SK-N-SH (cell line): ENCODE data around the gene CD2AP. TPM values are rescaled to one million over a fixed set of nuclear protein-coding genes. Genes with fewer than 3 reads are reported as not detected.

Experiments
- CTCF ChIA-PET: fragments of 300-600, 350-600 bp; formaldehyde crosslinking; extraction: SDS; loops from one replicate; lab custom pipeline; 2021; lab: Yijun Ruan, JAX
- POLR2A ChIA-PET: fragments of 350-600 bp; sonication (Branson Sonifier 250); formaldehyde crosslinking; extraction: SDS; loops from one replicate; lab custom pipeline; 2020; ENCODE audit warnings: antibody characterized with exemption, inconsistent platforms; lab: Yijun Ruan, JAX
- DNase-seq: peaks from one replicate; pipeline ENCODE4 v3.0.0; 2012
- H2AFZ ChIP-seq: fragments of 200-600 bp; sonication (generic); 2 replicates; pipeline ENCODE4 v1.8.1; 2016; ENCODE audit warnings: antibody characterized with exemption, mild to moderate bottlenecking, low read depth
- H3F3A ChIP-seq: fragments of 200-600 bp; sonication (generic); replicated peaks from 2 replicates; pipeline ENCODE3; 2016; ENCODE audit warnings: antibody characterized with exemption, mild to moderate bottlenecking; ENCODE audit not compliant: insufficient read depth
- H3K27ac ChIP-seq, 2 experiments: fragments of 200-500 bp in 1 of 2; fragments of 200-600 bp in 1 of 2; sonication (Bioruptor generic) in 1 of 2; sonication (generic), shearing (Covaris generic) in 1 of 2; 2 replicates each; pipeline versions ENCODE4 v1.5.1 to v1.6.1; 2014 to 2016; ENCODE audit warnings: low read depth in 2 of 2, inconsistent platforms in 1 of 2, low read length in 1 of 2, mild to moderate bottlenecking in 1 of 2, mixed read lengths in 1 of 2
- H3K27me3 ChIP-seq: fragments of 200-600 bp; sonication (generic), shearing (Covaris generic); 2 replicates; pipeline ENCODE4 v1.6.1; 2016; ENCODE audit warnings: mixed run types; ENCODE audit not compliant: insufficient read depth
- H3K36me3 ChIP-seq, 2 experiments: fragments of 200-500 bp in 1 of 2; fragments of 200-600 bp in 1 of 2; sonication (Bioruptor generic) in 1 of 2; sonication (generic) in 1 of 2; replicated peaks in 1 of 2; 2 replicates each; pipeline versions ENCODE3 to v1.5.1; 2014 to 2016; ENCODE audit warnings: low read length in 1 of 2, mild to moderate bottlenecking in 1 of 2; ENCODE audit not compliant: insufficient read depth in 2 of 2, control insufficient read depth in 1 of 2
- H3K4me1 ChIP-seq, 2 experiments: fragments of 200-500 bp in 1 of 2; fragments of 200-600 bp in 1 of 2; sonication (Bioruptor generic) in 1 of 2; sonication (generic), shearing (Covaris generic) in 1 of 2; 2 replicates each; pipeline versions ENCODE4 v1.5.1 to v1.6.1; 2014 to 2016; ENCODE audit warnings: low read depth in 1 of 2, low read length in 1 of 2, mixed run types in 1 of 2; ENCODE audit not compliant: insufficient read depth in 2 of 2, control insufficient read depth in 1 of 2
- H3K4me2 ChIP-seq: fragments of 200-600 bp; sonication (generic), shearing (Covaris generic); 2 replicates; pipeline ENCODE4 v1.6.1; 2017; ENCODE audit warnings: mixed run types
- H3K4me3 ChIP-seq, 2 experiments: fragments of 200-500 bp in 1 of 2; fragments of 200-600 bp in 1 of 2; sonication (Bioruptor generic) in 1 of 2; sonication (generic), shearing (Covaris generic) in 1 of 2; 2 replicates each; pipeline versions ENCODE4 v1.5.1 to v1.8.1; 2014 to 2016; ENCODE audit warnings: low read depth in 2 of 2, inconsistent platforms in 1 of 2, low read length in 1 of 2, mild to moderate bottlenecking in 1 of 2, mixed read lengths in 1 of 2, moderate library complexity in 1 of 2
- H3K79me2 ChIP-seq: fragments of 200-600 bp; sonication (generic); 2 replicates; pipeline ENCODE4 v1.8.1; 2017; ENCODE audit warnings: mild to moderate bottlenecking; ENCODE audit not compliant: insufficient read depth
- H3K9ac ChIP-seq: fragments of 200-600 bp; sonication (generic); 2 replicates; pipeline ENCODE4 v1.6.1; 2017; ENCODE audit warnings: mixed run types
- H3K9me2 ChIP-seq: fragments of 200-600 bp; sonication (generic); 2 replicates; pipeline ENCODE4 v1.6.1; 2017; ENCODE audit warnings: mixed run types
- H3K9me3 ChIP-seq: fragments of 200-600 bp; sonication (generic); 2 replicates; pipeline ENCODE4 v1.6.1; 2017; ENCODE audit warnings: mixed run types, mild to moderate bottlenecking, moderate library complexity
- H4K20me1 ChIP-seq: fragments of 200-600 bp; sonication (generic); 2 replicates; pipeline ENCODE4 v1.6.1; 2017; ENCODE audit warnings: mild to moderate bottlenecking, mixed run types; ENCODE audit not compliant: insufficient read depth
- CHD2 ChIP-seq: fragments of 150-350 bp; IDR thresholded peaks from 2 replicates; pipeline ENCODE4 v1.6.1; 2018; ENCODE audit warnings: low read length; ENCODE audit not compliant: partially characterized antibody
- CTCF ChIP-seq: fragments of 200-600 bp; sonication (generic); IDR thresholded peaks from 2 replicates; pipeline ENCODE4 v1.6.1; 2017; ENCODE audit warnings: antibody characterized with exemption, mild to moderate bottlenecking, moderate library complexity
- EP300 ChIP-seq, 2 experiments: IDR thresholded peaks; 2 replicates each; pipeline versions ENCODE4 v1.4.0 to v1.6.1; 2012; ENCODE audit warnings: borderline replicate concordance in 1 of 2, low read depth in 1 of 2, low read length in 1 of 2
- FOSL2 ChIP-seq: IDR thresholded peaks from 2 replicates; pipeline ENCODE4 v1.4.0; 2012; ENCODE audit warnings: low read depth, mild to moderate bottlenecking, moderate library complexity, borderline replicate concordance
- FOXM1 ChIP-seq: IDR thresholded peaks from 2 replicates; pipeline ENCODE4 v1.4.0; 2012; ENCODE audit warnings: low read depth, mild to moderate bottlenecking
- GATA2 ChIP-seq: sonication (generic); formaldehyde crosslinking; IDR thresholded peaks from 2 replicates; pipeline ENCODE4 v1.5.0; 2020; ENCODE audit warnings: mild to moderate bottlenecking, missing genetic modification reagents
- MAX ChIP-seq: IDR thresholded peaks from 2 replicates; pipeline ENCODE4 v1.4.0; 2012; ENCODE audit warnings: low read depth
- PBX3 ChIP-seq: IDR thresholded peaks from 2 replicates; pipeline ENCODE4; 2012
- RAD21 ChIP-seq: IDR thresholded peaks from 2 replicates; pipeline ENCODE4 v1.6.1; 2012; ENCODE audit warnings: mild to moderate bottlenecking, low read length
- RCOR1 ChIP-seq: fragments of 150-350 bp; IDR thresholded peaks from 2 replicates; pipeline ENCODE4 v1.6.1; 2017; ENCODE audit warnings: antibody characterized with exemption, low read length
- SMC3 ChIP-seq: IDR thresholded peaks from 2 replicates; pipeline ENCODE4 v1.6.1; 2012; ENCODE audit warnings: low read depth, low read length, improper control_type of control experiment
- YY1 ChIP-seq: IDR thresholded peaks from 2 replicates; pipeline ENCODE4 v1.4.0; 2012; ENCODE audit warnings: low read depth, mild to moderate bottlenecking
- WGBS: methylation state at CpG from one replicate; pipeline ENCODE4 v1.1.6; 2017; ENCODE audit warnings: low lambda C conversion rate; 5-methylcytosine and 5-hydroxymethylcytosine counted together
- polyA plus RNA-seq, 3 experiments: library from polyadenylated mRNA; depleted of rRNA; stranded (reverse); fragments of >200 nt; gene quantifications; 2 replicates each; pipeline ENCODE4 v1.2.3, GENCODE V29; 2012
- TF ChIP-seq, protein P1 (sequence below): IDR thresholded peaks from 2 replicates; pipeline ENCODE4 v1.6.1; 2012; ENCODE audit warnings: mild to moderate bottlenecking, low read depth, low read length, moderate library complexity
- TF ChIP-seq, protein P2 (sequence below): fragments of 150-350 bp; IDR thresholded peaks from 2 replicates; pipeline ENCODE4 v1.6.1; 2016; ENCODE audit warnings: mild to moderate bottlenecking, low read depth, low read length

CD2AP gene
- polyA plus RNA-seq, 1 of the 3 experiments (the other 2 are of a cell fraction): 1.6 TPM

GRCh38 chr6:47630587-47630986 lies 153.0 kb downstream of the CD2AP start:
- POLR2A ChIA-PET: no interaction called here

DNA sequence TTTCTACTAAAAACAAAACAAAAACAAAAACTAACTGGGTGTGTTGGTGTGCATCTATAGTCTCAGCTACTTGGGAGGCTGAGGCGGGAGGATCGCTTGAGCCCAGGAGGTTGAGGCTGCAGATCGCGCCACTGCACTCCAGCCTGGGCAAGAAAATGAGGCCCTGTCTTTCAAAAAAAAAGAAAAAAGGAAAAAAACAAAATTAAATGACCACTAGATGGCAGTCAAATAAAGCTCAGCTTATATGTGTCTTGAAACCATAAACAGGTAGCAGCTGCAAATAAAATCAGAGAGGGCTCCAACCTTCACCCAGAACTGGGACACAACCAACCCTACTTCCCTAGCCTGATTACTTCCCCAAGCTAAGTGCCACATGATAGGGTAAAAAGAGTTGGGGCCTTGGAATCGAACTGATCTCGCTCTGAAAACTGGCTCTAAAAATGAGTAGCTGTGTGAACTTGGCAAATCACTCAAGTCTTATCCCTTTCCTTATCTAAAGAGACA lies 153.7 kb downstream of the CD2AP start:
- TF ChIP-seq YY1: no peak
- no peak for TF ChIP-seq FOSL2
- TF ChIP-seq RCOR1: no peak
- TF ChIP-seq RAD21: peak; percentile 71
- peak; percentile 73 for TF ChIP-seq CTCF
- TF ChIP-seq PBX3: no peak
- no peak for TF ChIP-seq EP300 (IDR thresholded peaks at IDR 0.05; ENCODE audit: borderline replicate concordance in 1 of 2, low read depth in 1 of 2, low read length in 1 of 2)
- no peak for TF ChIP-seq GATA2
- peak; percentile 32; the same call in 1 of the 2 replicates for TF ChIP-seq SMC3
- TF ChIP-seq, protein P1, sequence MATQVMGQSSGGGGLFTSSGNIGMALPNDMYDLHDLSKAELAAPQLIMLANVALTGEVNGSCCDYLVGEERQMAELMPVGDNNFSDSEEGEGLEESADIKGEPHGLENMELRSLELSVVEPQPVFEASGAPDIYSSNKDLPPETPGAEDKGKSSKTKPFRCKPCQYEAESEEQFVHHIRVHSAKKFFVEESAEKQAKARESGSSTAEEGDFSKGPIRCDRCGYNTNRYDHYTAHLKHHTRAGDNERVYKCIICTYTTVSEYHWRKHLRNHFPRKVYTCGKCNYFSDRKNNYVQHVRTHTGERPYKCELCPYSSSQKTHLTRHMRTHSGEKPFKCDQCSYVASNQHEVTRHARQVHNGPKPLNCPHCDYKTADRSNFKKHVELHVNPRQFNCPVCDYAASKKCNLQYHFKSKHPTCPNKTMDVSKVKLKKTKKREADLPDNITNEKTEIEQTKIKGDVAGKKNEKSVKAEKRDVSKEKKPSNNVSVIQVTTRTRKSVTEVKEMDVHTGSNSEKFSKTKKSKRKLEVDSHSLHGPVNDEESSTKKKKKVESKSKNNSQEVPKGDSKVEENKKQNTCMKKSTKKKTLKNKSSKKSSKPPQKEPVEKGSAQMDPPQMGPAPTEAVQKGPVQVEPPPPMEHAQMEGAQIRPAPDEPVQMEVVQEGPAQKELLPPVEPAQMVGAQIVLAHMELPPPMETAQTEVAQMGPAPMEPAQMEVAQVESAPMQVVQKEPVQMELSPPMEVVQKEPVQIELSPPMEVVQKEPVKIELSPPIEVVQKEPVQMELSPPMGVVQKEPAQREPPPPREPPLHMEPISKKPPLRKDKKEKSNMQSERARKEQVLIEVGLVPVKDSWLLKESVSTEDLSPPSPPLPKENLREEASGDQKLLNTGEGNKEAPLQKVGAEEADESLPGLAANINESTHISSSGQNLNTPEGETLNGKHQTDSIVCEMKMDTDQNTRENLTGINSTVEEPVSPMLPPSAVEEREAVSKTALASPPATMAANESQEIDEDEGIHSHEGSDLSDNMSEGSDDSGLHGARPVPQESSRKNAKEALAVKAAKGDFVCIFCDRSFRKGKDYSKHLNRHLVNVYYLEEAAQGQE: no peak
- no peak for TF ChIP-seq MAX
- no peak for TF ChIP-seq CHD2
- peaks cover 0 to 11% of the 10 kb centered on the region in 2 experiments; a peak in 2 of 4 replicates for H3K4me1 ChIP-seq
- H3K9me3 ChIP-seq: no peaks in the 10 kb centered on the region
- no peak overlapping the region for H3K4me2 ChIP-seq
- H3K9me2 ChIP-seq: no peaks in the 10 kb centered on the region
- no peak overlapping the region for H3K4me3 ChIP-seq
- H3K27ac ChIP-seq: no peak overlapping the region
- peaks cover 0 to 5% of the 10 kb centered on the region in 2 experiments for H3K36me3 ChIP-seq
- H3K27me3 ChIP-seq: no peaks in the 10 kb centered on the region
- H3K9ac ChIP-seq: no peak overlapping the region
- H4K20me1 ChIP-seq: no peaks in the 10 kb centered on the region
- DNase-seq: peak; percentile 19
- POLR2A ChIA-PET: no interaction called here
- H3F3A ChIP-seq: peaks cover 4% of the 10 kb centered on the region
- WGBS: 40% methylated on average over 6 of the region's 6 CpGs
- CTCF ChIA-PET: interaction anchor here (0.5 to 4.4 kb wide), 36 partner anchors 9 to 1792 kb away, joined by 3 to 62 read pairs (median 4); partner anchors contain the start of gene OPN5
- H2AFZ ChIP-seq: no peak overlapping the region
- H3K79me2 ChIP-seq: no peaks in the 10 kb centered on the region

More at GRCh38 chr6:47630587-47630986, 153.0 kb downstream of the CD2AP start:
- Histone ChIP-seq H3K79me2 (no peaks in the 10 kb centered on the region), H2AFZ (no peak overlapping the region), H3K27ac (no peak overlapping the region), H3K4me1 (peaks cover 0 to 11% of the 10 kb centered on the region in 2 experiments; a peak in 2 of 4 replicates), H3K9ac (no peak overlapping the region), H3K4me2 (no peak overlapping the region), H3K4me3 (no peak overlapping the region), H3K36me3 (peaks cover 2 to 5% of the 10 kb centered on the region in 2 experiments), H3K9me2 (no peaks in the 10 kb centered on the region), H3K9me3 (no peaks in the 10 kb centered on the region), H3K27me3 (no peaks in the 10 kb centered on the region), H4K20me1 (no peaks in the 10 kb centered on the region), H3F3A (peaks cover 4% of the 10 kb centered on the region)
- TF ChIP-seq FOXM1: no peak
- no peak for TF ChIP-seq CHD2
- TF ChIP-seq, protein P2, sequence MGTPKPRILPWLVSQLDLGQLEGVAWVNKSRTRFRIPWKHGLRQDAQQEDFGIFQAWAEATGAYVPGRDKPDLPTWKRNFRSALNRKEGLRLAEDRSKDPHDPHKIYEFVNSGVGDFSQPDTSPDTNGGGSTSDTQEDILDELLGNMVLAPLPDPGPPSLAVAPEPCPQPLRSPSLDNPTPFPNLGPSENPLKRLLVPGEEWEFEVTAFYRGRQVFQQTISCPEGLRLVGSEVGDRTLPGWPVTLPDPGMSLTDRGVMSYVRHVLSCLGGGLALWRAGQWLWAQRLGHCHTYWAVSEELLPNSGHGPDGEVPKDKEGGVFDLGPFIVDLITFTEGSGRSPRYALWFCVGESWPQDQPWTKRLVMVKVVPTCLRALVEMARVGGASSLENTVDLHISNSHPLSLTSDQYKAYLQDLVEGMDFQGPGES: no peak
- CTCF ChIA-PET: interaction anchor here (0.7 to 4.4 kb wide), 23 partner anchors 9 to 217 kb away, joined by 3 to 62 read pairs (median 4); partner anchors contain the start of gene OPN5
- DNase-seq: no peak
- 71% methylated on average over 3 of the region's 3 CpGs for WGBS
